NCI-H69 (cell line): ENCODE results near the gene ALPG.

Experiments used
- DNase-seq: peaks from one replicate; lab custom pipeline; 2025; lab: John Stamatoyannopoulos, UW

The ALPG gene

DNA sequence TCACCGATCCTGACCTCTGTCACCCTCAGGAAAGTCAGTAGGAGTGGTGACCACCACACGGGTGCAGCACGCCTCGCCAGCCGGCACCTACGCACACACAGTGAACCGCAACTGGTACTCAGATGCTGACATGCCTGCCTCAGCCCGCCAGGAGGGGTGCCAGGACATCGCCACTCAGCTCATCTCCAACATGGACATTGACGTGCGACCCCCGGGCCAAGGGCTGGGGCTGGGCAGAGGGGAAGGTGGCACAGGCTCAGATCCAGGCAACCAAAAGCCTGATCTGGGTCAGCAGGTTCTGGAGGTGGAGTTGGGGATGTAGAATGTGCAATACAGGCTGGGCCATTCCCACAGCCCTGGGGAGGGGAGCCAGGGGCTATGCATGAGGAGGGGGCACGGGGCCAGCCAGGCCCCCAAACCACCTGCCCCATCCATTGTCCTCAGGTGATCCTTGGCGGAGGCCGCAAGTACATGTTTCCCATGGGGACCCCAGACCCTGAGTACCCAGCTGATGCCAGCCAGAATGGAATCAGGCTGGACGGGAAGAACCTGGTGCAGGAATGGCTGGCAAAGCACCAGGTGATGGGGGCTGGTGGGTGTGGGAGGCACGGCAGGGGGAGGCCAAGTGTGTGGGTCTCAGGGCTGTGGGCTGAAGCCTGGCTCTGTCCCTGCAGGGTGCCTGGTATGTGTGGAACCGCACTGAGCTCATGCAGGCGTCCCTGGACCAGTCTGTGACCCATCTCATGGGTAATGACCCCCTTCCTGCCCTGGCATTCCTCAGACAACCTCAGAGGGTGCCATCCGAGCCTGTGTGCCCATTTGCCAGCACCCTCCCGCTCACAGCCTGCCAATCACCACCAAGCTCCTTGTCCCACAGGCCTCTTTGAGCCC lies 50.7 kb downstream of the ALPG start:
- DNase-seq = no peak

GRCh38 chr2:232458051-232458660 lies 51.5 kb downstream of the ALPG start:
- no peak for DNase-seq

- no peak for DNase-seq
Measured at GRCh38 chr2:232458661-232459418, 52.2 kb downstream of the ALPG start.

DNA sequence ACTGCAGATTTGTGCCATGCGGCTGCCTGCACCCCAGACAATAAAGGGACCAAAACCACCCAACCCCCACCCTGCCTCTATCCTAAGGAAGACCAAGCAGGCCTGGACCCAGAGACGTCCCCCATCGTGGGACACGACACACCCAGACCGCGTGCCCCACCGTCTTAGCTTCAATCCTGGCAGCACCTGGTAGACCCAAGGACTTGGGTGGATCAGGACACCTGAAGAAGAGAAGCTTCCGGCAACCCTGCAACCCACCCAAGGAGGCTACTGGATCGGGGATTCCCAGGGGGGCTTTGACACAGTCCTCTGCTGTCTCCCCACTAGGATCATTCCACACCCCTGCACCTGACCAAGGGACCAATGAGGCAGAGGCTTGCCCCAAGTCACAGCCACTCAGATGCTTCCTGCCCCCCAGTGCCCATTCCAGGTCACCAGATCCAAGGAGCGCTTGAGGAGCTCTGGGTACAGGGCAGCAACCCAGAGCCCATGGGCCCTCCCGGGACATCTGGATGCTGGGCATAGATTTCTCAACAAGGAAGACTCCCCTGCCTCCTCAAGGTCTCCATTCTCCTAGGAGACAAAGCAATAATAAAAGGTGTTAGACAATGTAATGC lies 52.9 kb downstream of the ALPG start:
- no peak for DNase-seq

- no peak for DNase-seq
Measured at GRCh38 chr2:232460171-232460570, 53.5 kb downstream of the ALPG start.
